NB4 (cell line): ENCODE measurements around the gene LHB.
A peak's percentile ranks its signal among the peaks of the same experiment; 100 is the strongest.

Experiments
- DNase-seq: peaks from one replicate; pipeline ENCODE4 v3.0.0; 2010; ENCODE audit warnings: low read depth
- H3K4me3 ChIP-seq: one replicate; pipeline ENCODE4 v1.5.1; 2011; ENCODE audit warnings: mild to moderate bottlenecking, low read depth, low read length, moderate library complexity
- MYC ChIP-seq: IDR thresholded peaks from 2 replicates; pipeline ENCODE4 v1.6.1; 2011; ENCODE audit warnings: low read depth, low read length
- POLR2A ChIP-seq: IDR thresholded peaks from 2 replicates; pipeline ENCODE4 v1.6.1; 2011; ENCODE audit warnings: mild to moderate bottlenecking; ENCODE audit not compliant: insufficient read length; ENCODE audit errors: extremely low read depth
- TF ChIP-seq, protein P1 (sequence below): IDR thresholded peaks from 2 replicates; pipeline ENCODE4 v1.6.1; 2011; ENCODE audit warnings: low read depth, low read length
- TF ChIP-seq, protein P2 (sequence below): IDR thresholded peaks from one replicate; pipeline ENCODE4 v1.5.1; 2012; ENCODE audit warnings: low read depth, low read length

The LHB gene

DNA sequence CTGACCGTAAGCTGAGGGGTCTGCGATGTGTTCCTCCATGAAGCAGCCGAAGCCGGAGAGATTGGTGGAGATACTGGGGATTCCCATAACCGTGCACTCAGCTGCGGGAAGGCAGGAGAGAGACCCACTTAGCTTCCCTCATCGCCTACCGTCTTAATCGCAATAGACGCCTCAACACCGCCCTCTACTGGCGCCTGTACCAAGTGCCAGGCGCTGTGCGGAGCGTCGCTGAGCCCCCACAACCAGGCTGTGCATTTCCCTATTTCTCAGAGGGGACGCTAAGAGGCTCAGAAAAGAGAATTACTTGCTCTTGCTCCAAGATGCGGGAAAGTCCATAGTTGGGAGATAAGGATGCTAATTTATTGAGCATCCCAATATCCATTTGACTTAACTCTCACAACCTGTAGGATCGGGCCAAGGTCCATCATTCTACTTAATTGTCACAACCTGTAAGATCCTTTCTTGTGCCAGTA lies 45.9 kb downstream of the LHB start:
- no peak for TF ChIP-seq POLR2A
- TF ChIP-seq, protein P1, sequence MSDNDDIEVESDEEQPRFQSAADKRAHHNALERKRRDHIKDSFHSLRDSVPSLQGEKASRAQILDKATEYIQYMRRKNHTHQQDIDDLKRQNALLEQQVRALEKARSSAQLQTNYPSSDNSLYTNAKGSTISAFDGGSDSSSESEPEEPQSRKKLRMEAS: peak; percentile 44; the same call in 1 of the 2 replicates
- TF ChIP-seq, protein P2, sequence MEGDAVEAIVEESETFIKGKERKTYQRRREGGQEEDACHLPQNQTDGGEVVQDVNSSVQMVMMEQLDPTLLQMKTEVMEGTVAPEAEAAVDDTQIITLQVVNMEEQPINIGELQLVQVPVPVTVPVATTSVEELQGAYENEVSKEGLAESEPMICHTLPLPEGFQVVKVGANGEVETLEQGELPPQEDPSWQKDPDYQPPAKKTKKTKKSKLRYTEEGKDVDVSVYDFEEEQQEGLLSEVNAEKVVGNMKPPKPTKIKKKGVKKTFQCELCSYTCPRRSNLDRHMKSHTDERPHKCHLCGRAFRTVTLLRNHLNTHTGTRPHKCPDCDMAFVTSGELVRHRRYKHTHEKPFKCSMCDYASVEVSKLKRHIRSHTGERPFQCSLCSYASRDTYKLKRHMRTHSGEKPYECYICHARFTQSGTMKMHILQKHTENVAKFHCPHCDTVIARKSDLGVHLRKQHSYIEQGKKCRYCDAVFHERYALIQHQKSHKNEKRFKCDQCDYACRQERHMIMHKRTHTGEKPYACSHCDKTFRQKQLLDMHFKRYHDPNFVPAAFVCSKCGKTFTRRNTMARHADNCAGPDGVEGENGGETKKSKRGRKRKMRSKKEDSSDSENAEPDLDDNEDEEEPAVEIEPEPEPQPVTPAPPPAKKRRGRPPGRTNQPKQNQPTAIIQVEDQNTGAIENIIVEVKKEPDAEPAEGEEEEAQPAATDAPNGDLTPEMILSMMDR: peak; percentile 86
- DNase-seq: peak; percentile 86
- no peak overlapping the region for H3K4me3 ChIP-seq

GRCh38 chr19:48970139-48970766 lies 46.6 kb downstream of the LHB start:
- DNase-seq: peak; percentile 3
- TF ChIP-seq, protein P2: no peak
- TF ChIP-seq MYC (no peak), POLR2A (no peak)
- TF ChIP-seq, protein P1: no peak
- H3K4me3 ChIP-seq: no peak overlapping the region

DNA sequence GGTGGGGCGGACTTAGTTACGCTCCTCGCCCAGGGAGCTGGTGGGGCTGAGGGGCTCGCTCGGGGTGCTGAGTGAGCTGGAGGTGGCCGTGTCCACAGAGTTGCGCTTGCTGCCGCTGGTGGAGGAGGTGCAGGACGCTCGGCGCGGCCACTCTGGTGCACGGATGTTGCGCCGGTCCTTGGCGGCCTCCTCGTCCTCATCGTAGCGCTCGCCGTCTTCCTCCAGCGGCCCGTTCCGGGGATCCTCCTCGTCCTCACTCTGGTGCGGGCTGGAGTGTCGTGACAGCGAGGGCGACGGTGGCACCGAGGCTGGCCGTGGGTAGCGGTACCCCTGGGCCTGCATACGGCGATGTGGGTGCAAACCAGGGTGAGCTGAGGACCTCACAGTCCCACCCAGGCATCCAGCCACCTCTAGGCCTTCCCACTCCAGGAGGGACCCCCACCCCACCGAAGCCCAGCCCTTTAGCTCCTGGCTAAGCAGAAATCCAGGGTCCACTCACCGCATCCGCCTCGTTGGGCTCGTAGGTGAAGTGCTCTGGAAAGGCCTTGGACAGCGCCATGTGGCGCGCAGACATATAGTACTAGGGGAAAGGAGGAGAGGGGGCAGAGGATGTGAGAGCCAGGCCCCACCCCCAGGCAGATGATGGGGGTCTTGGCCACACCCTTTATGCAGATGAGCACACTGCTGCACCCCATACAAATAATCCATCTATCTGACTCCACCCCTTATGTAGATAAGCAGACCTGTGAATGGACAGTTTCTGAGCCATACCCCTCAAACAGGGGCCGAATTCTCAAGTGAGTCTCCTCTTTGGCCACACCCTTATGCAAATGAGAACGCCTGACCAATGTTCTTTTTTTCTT lies 47.4 kb downstream of the LHB start:
- TF ChIP-seq, protein P2: no peak
- no peak for TF ChIP-seq POLR2A
- TF ChIP-seq MYC: peak; percentile 62; the same call in 1 of the 2 replicates
- TF ChIP-seq, protein P1: peak; percentile 33; the same call in 1 of the 2 replicates
- no peak overlapping the region for H3K4me3 ChIP-seq
- peak; percentile 72 for DNase-seq

DNA sequence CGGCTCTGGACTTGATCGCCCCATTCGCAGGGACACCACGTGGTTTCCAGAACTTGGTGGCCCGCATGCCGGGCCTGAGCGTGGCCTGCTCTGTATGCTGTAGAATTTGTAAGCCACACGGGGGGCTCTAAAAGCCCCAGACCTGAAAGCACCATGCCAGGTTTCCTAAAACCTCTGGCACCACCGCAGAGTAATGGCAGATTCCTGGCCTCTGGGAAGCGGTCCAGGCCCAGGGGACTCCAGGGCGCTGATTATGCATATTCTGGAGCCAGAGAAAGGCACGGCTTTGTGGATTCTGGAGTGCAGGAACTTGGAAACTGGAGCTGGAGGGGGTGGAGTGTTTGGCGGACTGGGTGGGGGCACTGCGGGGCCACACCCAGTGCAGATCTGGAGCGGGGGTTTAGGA lies 48.1 kb downstream of the LHB start:
- TF ChIP-seq, protein P1: no peak
- no peak for DNase-seq
- H3K4me3 ChIP-seq: no peak overlapping the region

DNA sequence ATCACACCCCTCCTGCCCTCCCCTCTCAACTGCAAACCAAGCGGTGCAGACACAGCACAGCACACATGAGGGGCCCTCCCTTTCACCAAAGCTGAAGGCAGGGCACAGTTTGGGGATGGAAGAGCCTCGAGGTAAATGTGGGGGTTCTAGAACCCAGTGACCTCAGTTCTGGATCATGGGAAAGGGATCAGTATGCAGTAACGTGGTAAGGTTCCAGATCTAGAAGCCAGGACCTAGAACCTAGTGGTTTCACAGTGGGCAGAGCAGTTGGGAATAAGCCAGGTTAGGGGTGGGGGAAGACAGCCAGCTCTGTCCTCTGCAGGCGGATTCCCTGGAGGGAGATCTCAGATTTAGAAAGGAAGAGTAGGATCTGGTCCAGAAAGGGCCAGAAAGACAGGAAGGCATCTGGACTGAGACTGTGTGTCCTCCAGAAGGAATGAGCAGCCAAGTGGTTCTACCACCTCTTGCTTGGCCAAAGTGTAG lies 48.7 kb downstream of the LHB start:
- no peak for TF ChIP-seq POLR2A
- no peak for TF ChIP-seq MYC
- no peak overlapping the region for H3K4me3 ChIP-seq
- no peak for DNase-seq

DNA sequence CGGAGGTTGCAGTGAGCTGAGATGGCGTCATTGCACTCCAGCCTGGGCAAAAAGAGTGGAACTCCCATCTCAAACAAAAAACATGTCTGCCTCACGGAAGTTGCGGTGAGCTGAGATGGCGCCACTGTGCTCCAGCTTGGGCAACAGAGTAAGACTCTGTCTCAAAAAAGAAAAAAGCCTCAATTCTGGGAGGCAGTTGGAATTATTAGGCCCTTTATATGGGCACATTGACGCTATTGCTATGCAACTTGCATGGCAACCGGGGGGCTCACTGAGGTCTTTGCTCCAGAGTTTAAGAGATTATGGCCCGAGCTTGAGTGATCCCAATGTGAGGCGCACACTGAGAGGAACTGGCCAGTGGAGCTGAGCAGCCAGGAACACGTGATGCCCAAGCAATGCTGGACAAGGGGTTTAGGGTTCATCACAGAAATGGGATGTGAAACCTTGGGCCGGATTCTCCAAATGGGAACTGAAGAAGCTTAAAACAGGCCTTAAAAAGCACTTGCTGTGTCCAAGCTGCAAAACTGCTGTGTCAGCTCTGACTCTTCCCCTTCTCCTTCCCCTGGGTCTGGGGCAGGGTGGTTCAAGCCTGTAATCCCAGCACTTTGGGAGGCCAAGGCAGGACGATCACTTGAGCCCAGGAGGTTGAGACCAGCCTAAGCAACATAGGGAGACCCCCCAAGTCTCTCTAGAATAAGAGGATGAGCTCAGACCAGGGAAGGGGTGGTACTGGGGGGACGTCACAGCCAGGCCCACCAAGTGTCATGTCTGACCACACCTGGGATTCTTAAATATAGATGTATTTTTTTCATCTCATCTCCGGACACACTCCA lies 49.3 kb downstream of the LHB start:
- TF ChIP-seq POLR2A: peak; percentile 2
- TF ChIP-seq, protein P1: no peak
- no peak overlapping the region for H3K4me3 ChIP-seq
- DNase-seq: peak; percentile 55
